Activated T-cell treated with anti-CD3 and anti-CD28 coated beads for 1 hour (primary cell): ENCODE data around the gene SKI.
A peak's percentile ranks its signal among the peaks of the same experiment; 100 is the strongest.

Experiments used
- DNase-seq: peaks from one replicate; pipeline ENCODE4 v3.0.0-alpha.2; 2020; ENCODE audit warnings: low read depth

The SKI gene

DNA sequence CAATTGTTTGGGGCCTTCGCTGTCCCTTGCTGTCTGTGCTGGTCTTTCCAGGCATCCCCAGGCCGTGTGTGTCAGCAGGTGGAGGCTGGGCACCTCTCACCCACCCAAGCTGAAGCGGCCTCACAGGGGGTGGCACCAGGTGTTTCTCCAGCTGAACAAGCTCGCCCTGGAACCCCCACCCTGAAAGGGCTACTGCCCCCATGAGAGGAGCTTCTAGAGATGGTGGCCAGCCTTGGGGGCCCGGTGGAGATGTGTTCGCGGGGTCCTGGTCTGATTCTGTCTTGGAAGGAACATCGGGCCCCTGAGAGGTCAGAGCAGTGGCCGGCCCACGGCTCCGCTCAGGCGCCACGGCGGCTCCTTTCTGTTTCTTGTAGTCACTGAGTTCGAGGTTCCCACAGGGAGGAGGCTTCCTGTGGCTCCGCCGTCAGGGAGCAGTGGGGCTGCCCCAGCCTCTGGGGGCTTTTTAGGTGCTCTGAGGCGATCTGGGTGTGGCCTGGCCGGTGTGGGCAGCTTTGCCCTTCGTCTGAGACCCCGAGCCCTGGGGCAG lies 46.9 kb downstream of the SKI start:
- DNase-seq = no peak

DNA sequence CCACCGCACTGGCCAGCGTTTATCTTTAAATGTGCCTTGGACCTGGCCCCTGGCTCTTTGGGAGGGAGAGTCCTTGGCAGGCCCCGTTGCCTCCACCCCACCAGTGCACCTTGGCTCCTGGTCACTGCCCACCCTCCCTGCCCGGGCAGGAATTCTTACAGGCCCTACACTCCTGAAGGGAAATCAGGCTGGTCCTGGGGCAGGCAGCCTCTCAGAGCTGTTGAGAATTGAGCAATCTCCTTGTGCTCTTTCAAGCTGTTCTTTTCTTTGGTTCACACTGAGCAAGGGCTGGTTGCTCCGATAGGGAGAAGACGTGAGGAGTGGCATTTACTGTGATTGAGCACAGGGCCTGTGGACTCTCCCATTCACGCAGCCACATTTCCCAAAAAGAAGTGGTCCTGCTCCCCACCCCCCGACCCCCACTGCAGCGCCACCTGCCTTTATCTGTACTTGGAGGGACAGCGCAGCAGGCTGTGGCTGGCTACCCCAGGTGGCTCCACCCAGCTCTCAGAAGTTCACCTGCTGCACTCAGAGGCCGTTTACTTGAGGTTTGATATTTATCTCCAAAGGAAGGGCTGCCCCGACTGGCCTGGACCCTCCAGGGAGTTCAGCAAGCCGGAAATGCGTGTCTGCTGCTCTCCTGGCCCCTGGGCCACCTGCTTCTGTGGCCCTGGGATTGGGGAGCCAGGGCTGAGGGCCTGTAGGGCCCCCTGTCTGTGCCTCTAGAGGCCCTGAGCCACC lies 47.8 kb downstream of the SKI start:
- no peak for DNase-seq

DNA sequence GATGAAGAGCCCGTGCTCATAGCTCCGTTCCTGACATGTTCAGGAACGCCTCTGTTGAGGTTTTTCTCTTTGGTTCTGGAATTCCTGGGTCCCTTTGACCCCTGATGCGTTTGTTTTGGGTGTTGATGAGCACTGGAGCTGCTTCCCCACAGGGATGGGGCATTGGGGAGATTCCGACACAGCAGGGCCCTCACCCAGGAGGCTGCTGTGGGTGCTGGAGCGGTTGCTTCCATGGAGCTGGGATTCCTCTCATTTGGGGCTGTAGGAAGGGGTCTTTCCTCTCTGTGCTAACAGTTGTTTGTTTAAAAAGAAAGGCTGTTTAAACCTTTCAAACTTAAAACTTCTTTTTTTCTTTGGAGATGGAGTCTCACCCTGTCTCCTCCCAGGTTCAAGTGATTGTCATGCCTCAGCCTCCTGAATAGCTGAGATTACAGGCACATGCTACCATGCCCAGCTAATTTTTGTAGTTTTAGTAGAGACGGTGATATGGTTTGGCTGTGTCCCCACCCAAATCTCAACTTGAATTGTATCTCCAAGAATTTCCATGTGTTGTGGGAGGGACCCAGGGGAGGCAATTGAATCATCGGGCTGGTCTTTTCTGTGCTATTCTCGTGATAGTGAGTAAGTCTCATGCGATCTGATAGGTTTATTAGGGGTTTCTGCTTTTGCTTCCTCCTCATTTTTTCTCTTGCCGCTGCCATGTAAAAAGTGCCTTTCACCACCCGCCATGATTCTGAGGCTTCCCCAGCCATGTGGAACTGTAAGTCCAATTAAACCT lies 48.9 kb downstream of the SKI start:
- DNase-seq = no peak

DNA sequence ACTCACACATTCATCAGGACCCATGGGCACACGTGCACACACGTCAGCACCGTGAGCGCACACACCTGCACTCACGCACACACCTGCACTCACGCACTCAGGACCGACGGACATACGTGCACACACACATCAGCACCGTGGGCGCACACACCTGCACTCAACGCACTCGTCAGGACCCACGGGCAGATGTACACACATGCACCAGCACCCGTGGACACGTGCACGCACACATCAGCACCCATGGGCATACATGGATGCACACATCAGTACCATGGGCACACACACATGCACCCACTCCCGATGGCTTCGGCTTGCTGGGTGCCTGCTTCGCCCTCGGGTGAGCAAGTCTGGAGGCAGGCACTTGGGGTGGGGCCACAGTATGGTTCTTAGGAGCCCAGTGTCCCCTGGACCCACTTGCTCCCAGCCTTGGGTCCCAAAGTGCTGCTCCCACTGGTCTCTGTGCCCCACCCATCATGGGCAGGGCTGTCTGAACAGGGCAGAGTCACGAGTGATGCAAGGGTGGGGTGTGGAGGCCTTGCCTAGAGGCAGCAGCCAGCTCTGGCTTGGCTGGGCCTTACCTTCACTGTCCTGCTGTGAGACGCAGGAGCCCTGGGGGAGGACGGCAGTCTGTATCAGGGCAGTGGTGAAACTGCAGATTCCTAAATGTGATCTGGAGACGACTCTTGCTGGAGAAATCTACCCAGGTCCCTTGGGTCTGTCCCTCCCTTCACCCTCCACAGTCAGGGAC lies 49.8 kb downstream of the SKI start:
- DNase-seq = no peak

DNA sequence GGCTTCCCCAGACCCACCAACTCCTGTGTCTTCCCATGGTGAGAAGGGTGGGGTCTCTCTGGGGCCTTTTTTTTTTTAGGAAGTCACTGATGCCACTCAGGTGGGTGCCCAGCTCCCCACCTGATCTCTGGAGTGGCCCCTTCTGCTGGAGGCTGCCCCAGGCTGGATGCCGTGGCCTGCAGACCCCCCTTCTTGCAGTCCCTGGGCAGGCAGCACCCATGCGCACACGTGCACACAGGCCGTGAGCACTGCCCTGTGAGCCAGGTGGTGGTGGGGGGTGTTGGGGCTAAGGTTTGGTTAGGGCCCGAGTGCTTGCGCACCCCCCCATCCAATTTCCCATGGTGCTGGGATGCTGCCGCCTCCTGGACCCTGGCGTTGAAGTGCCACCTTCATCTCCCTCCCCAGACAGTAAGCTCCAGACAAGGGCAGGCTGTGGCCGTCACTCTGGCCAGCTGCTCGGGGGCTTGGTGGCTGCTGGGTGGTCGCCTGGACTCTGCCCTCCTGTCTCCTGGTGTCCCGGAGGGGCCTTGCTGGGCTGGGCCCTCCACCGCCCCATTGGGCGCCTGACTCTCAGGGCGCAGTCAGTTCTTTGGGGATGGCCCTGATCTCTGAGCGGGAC lies 50.6 kb downstream of the SKI start:
- DNase-seq = no peak

DNA sequence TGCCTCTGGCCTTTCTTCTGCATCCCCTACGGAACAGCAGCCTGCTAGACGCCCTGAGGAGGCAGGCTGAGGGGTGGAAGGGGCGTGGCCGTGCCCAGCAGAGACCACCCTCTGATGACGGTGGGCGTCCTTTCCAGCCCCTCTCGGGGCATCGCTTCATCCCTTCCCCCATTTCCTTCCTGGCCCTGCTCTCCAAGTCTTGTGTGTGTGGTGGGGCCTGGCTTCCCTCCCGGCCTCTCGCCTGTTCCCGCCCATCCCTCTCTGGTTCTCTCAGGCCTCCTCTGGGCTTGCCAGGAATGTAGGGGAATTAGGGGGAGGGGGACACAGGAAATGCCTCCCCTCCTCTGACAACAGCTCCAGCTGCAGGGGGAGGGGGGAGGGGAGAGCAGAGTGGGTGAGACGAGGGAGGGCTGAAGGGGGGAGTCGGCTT lies 51.1 kb downstream of the SKI start:
- DNase-seq = no peak

DNA sequence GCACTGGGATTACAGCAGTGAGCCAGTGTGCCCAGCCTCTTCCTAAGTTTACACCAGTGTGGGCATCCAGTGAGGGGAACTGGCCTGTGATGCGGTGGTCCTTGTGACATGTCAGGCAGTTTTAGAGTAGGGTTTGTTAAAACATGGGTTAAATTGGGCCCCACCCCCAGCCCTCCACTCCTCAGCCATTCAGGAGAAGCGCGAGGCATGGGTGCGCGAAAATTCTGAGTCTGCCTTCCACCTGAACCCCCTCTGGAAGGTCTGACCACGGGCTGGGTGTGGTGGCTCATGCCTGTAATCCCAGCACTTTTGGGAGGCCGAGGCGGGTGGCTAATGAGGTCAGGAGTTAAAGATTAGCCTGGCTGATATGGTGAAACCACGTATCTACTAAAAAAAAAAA lies 51.7 kb downstream of the SKI start:
- DNase-seq = no peak

DNA sequence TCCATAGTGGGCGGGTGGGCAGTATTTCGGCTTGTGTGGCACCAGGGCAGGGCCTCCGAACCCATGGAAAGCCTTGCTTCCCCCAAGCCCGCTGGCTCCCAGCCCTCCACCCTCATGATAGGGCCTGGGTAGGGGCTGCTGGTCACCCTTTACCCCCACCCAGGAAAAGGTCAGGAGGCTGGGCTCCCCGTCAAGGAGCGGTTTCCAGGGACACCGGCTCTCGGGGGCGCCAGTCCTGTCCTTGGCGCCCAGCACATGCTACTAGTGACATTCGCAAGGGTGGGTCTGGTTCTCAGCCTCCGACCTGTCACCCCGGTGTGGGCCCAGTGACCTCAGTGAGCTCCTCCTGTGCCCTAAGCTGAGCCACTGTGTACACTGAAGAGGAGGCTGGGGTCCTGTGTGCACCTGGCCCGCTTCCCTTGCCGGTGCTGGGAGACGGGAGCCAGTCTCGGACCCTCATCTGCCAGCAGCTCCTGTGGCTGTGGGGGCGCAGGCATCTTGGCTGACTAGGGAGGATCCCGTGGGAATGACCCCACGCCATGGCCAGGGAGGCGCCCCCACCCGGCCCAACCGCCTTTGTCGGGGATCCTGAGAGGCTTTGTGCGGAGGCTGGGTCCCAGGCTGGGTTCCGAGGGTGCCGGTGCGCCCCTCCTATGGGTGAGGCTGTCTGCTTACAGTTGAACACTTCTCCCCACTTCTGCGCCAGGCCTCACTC lies 54.6 kb downstream of the SKI start:
- DNase-seq = no peak

DNA sequence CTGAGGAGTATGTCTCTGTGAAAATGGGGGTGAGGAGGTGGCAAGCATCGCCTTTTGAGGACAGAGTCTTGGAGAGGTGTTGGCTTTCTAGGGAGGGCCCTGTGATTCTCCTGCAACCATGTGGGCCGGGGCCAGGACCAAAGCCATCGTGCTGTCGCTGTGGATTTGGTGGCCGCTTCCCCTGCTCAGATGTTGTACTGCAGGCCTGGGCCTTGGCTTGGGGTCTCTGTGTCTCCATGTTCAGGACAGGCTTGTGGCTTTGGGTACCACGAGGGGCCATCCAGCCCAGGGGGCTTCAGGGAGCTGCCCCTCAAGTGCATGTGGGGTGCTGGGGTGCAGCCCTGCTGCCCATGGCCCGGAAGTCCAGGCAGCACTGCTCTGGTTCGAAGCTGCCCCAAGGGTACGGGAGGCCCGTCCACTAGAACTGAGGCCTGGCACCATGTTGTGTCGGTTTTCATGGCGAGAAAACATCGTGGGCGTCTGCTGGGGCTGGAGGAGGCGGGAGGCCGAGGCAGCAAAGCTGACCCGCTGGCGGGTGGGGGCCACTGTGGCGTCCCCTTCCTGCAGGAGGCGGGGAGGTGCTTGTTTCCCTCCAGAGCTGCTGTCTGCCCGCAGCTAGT lies 55.4 kb downstream of the SKI start:
- DNase-seq = no peak

DNA sequence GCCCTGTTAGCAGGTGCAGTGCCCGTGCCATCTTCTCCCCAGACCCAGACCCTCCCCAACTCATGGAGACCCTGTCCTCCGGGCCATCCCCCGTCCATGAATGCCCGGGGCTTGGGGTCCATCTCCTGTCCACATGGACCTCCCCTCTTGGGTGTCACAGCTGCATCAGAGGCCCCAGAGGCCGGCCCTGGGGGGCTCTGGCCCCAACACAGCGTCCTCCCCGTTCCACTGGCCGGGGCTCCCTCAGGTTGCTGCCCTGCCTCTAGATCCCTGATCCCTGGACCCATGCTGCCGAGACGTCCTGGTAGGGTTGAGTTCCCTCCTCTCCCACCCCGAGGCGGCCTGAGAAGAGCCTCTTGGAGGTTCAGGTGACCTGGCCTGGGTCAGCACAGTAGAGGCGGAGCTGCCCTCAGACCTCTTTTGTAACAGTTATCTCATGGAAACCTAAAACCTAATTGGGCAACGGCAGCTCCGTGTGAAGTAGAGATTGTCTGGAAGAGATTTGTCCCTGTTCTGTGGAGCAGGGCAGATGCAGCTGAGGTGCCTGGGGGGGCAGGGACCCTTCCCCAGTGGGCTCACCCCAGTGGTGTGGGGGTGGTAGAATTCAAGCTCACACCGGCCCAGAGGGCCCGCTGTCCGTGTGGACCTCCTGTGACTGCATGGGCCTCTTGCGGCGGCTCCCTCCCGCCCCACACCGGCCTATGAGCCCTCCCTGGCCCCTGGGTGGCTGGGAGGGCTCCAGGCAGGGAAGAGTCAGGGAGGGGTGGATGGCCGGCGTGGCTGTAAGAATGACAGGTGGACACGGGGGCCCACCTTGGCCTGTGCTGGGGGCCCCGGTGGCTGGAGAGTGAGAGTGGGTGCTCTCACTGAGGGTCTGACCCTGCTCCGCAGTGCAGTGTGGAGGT lies 56.1 kb downstream of the SKI start:
- no peak for DNase-seq

DNA sequence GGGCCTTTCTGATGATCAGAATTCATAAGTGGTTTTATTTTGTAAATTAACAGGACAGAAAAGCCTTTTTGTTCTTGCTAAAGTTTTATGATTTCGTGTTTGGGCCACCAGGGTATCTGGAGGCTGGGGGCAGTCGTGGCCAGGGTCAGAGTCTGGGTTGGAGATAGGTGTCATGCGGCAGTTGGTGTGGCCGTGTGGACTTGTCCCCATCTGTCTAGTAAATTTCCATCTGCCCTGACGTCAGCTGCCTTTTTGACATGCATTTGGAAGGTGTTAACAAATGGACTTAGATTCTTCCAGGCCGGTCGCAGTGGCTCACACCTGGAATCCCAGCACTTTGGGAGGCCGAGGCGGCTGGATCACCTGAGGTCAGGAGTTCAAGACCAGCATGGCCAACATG lies 56.8 kb downstream of the SKI start:
- DNase-seq = no peak

DNA sequence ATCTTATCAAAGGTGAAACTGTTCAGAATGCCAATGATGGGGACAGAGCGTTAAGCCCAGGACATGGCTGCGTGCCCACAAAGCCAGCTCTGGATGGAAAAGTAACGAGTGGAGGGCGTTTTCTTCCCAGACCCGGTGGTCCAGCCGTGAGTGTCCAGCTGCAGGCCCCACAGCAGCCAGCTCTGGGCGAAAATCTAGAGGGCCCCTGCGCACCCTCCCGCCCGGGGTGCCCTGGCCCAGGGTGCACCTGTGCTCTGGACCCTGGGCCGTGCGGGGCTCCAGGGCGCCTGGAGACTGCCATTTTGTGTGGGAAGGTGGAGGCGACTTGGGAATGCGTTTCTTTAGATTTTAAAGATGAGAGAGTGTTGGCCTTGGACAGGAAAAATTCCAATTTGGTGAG lies 58.8 kb downstream of the SKI start:
- DNase-seq = no peak

DNA sequence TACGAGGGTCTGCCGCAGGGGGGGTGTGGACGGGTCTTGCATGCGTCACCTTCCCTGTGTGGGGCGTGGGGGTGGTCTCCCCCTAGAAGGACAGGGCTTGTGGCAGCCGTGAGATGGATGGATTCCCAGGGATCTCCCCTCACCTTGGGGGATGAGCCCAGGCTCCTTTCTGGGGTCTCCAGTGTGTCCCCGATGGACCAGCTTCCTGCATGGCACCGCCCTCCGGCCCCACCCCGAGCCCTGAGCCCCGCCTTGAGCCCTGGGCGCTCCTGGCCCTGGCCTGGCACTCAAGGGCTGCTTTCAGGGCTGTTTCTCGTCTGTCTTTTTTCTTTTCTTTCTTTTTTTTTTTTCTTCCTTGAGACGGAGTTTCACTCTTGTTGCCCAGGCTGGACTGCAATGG lies 59.5 kb downstream of the SKI start:
- DNase-seq = no peak

DNA sequence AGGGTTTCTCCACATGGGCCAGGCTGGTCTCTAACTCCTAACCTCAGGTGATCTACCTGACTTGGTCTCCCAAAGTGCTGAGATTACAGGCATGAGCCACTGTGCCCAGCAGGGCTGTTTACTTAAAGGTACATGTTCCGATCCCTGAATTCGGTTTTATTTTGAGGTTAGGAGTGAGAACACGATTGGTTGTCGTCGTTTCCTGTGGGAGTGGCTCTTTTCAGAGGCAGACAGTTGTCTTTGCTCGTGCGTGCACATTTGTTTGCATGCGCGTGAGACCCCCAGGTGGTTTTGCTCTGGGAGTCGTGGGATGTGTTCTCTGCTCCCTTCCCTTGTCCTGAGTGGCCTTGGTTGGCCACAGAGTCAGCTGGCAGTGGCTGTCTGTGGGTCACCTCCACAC lies 60.2 kb downstream of the SKI start:
- no peak for DNase-seq

DNA sequence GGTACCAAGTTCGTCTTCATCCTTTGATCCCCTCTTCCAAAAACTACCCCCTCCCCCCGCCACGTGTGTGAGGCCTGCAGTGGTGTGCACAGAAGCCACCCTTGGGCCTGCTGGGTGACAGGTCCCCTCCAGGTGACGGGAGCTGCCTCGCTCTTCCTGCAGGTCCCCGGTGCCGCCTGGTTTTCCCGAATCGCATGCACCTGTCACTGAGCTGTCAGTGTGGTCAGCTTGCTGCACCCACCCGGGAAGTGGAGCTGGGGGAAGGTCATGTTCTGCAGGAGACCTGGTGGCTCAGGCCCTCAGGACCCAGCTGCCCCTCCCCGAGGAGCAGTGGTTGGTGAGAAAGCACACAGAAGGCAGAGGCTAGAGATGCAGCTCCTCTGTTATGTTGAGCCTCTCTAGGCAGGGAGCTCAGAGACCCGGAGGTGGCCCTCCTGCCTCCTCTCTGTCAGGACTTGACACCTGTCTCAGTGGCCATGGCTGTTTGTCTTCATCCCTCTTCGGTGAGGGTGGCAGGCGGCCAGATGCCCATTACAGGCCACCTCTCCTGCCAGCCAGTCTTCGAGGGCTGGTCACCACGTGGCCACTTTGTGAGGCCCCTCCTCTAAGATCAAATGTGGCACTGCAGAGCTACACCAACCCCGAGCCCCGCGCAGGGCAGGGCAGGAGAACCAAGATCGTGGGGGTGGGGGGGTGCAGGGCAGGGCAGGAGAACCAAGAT lies 60.9 kb downstream of the SKI start:
- no peak for DNase-seq

DNA sequence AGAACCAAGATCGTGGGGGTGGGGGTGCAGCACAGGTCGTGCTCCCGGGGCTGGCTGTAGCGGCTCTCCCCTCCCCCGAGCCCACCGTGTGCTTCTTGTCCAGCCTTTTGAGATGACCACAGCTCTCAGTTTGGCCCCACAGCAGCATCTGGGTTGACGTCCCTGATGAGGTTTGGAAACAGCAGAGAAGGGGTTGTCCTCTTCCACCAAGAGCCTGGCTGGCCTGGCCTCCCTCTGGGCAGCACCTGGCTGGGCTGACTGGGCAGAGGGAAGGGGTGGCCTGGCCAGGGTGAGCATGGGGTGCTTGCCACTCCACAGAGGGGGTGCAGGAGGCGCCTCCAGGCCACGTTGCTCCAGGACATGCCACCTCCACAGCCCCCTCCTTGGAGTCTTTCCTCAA lies 61.5 kb downstream of the SKI start:
- no peak for DNase-seq

DNA sequence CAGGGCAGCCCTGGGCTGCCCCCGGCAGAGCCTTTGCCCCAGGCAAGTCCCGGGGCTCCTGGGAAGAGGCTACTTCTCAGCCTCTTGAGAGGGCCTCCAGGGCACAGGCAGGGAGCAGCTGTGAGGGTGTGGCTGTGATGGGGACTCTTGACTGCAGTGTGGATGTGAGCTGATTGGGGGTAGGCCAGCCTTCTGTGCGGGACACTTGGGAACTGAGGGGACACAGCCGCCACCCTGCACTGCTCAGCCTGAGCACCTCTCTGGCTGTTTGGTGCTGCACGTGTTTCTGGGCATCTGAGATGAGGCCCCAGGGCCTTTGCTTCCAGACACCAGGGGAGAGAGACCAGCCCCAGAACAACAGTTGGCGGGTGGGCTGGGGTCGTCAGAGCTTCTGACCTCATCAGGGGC lies 62.1 kb downstream of the SKI start:
- no peak for DNase-seq

DNA sequence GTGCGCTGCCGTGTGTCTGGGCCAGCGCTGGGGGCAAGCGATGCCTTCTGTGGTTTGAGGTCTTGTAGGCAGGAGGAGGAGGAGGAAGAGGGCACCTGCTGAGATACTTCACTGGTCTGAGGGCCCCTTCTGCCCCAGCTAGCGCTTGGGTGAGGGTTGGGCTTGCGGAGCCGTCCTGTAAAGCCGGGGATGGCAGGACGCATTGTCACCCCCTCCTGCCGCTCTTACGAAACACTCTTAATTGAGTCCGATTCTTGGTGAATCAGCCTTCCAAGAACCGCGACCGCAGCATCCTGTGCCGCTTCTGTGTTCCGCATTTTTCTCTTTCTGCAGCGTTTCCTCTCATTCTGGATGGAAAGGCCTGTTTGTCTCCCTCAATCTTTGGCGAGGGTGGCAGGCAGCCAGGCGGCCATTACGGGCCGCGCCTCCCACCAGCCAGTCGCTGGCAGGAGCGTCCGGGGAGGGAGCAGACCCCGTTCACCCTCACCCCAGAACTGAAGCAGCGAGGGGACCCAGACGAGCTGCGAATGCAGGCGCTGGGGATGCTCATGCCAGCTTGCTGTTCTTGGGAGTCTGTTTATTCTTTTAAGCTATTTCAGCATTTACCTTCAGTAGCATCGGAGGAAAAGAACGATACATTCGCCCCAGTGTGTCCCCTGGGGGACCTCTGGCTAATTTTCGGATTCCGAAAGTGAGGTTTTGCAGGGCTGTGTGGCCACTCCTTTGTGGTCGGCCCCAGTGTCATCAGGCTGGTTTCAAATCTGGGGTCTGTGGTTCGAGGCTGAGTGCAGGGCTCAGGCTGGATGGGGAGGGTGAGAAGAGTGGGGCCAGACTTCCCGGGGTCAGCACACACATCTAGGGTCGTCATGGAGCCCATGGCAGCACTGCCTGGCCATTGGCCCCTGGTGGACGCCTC lies 62.7 kb downstream of the SKI start:
- peak; percentile 55 for DNase-seq
